Coronary artery (tissue), 2 donors: ENCODE data around the gene BEGAIN.

Experiments used
- DNase-seq: peaks from one replicate; pipeline ENCODE4 v3.0.0-alpha.2; 2017; ENCODE audit warnings: low spot score
- H3K27ac ChIP-seq, 2 donors: fragments of 200-600 bp; sonication (generic); one replicate each; pipeline ENCODE4 v1.5.1; 2016 to 2019
- H3K4me3 ChIP-seq: fragments of 200-600 bp; sonication (generic); 2 replicates; pipeline ENCODE4 v1.5.1; 2016; ENCODE audit warnings: mild to moderate bottlenecking, moderate library complexity
- CTCF ChIP-seq: fragments of 200-600 bp; sonication (generic); IDR thresholded peaks from one replicate; pipeline ENCODE4 v1.5.1; 2019; ENCODE audit warnings: antibody characterized with exemption

The BEGAIN gene

DNA sequence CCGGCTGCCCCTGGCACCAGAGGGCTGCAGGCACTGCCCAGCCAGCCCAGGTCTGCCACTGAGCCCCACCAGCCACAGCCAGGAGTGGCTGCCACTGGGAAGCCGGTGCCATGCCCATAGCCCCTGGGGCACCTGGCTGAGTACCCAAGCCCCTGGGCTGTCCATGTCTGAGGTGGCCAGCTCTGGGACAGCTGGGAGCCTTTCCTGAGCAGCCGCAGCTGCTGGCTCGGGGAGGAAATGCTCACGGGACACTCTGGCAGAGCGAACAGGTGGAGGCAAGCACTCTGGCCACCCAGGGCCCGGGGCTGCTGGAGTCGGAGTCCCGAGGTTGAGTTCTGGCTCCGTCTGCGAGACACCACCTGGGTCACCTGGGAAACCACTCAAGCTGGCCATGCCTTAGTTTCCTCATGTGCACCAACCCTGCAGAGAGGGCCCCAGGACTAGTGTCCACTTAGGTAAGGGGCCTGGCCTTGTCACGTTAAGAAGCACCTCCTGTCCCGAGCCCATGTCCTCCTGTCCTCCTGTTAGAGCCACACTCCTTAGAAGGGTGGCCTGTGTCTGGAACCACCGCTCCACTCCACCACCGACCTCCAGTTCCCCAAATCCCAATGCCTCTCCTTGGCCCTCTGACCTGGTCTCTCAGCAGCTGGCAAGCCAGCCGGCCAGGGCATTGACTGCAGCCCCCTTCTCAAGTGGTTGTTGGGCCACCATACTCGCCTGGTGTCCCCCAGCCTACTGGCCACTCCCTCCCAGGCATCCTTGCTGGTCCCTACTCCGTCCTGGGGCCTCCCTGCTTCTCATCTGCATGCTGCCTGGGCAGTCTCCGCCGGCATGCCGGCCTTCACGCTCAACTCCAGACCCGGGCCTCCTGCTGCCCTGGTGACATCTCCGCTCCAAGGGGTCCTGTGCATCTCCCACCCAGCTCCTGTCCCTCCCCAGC, 45.3 kb downstream of the BEGAIN start:
- no peak overlapping the region for H3K4me3 ChIP-seq
- no peak for DNase-seq
- no peak for TF ChIP-seq CTCF
- H3K27ac ChIP-seq = no peak overlapping the region

GRCh38 chr14:100540926-100541620, 46.1 kb downstream of the BEGAIN start:
- Histone ChIP-seq H3K4me3 (no peak overlapping the region), H3K27ac (no peak overlapping the region)
- no peak for TF ChIP-seq CTCF
- no peak for DNase-seq

DNA sequence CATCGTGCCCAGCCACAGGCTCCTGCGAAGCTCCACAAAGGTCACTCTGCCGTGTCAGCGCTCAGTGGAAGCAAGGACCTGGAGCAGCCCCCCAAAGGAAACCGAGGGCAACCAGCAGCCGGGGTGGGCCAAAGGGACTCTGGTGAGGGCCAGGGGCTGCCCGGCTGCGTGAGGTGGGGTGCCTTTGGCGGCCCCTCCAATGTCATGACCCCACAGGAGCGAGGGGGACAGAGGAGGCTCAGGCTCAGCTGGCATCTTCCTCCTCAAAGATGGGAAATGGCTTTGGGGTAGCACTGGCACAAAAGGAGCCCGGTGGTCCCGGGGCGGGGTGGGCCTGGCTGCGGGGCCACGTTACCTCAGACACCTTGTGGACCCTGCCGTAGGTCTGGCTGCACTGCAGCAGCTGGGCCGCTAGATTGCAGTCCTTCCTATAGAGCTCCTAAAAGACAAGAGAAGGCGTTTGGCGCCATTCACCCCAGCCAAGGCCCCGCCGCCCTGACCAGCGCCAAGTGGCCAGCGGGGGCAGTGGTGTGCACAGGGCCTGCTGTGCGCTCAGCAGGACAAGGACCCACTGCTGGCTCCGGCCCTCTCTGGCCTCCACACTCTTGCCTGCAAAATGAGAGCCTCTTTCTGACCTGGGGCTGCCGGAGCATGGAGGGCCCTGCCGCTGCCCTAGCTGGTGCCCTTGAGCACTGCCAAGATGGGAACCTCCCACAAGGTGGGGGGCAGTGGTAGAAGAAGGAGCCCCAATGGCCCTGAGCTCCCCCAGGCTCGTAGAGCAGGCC, 46.9 kb downstream of the BEGAIN start:
- no peak for DNase-seq
- no peak for TF ChIP-seq CTCF
- H3K27ac ChIP-seq = no peak overlapping the region
- H3K4me3 ChIP-seq = no peak overlapping the region

DNA sequence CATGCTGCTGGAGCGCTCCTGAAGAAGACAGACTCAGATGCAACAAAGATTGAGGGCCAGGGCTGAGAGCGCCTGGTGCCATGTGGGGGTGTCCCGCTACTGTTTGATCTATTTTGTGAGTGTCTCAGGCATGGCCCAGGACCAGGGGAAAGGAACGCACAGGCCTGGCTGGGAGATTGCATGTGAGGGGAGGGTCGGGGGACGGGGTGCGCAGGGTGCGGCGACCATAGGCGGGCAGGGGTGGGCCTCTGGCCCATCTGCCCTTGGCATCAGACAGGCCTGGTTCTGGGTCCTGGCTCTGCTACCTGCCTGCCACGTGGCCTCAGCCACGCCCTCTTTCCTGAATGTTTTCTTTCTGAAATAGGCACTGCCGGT, 47.5 kb downstream of the BEGAIN start:
- no peak for TF ChIP-seq CTCF
- DNase-seq = no peak
- no peak overlapping the region for H3K27ac ChIP-seq
- H3K4me3 ChIP-seq = no peak overlapping the region

GRCh38 chr14:100539003-100539660, 48.1 kb downstream of the BEGAIN start:
- no peak overlapping the region for H3K27ac ChIP-seq
- no peak overlapping the region for H3K4me3 ChIP-seq
- no peak for TF ChIP-seq CTCF
- peak; percentile 62 for DNase-seq

DNA sequence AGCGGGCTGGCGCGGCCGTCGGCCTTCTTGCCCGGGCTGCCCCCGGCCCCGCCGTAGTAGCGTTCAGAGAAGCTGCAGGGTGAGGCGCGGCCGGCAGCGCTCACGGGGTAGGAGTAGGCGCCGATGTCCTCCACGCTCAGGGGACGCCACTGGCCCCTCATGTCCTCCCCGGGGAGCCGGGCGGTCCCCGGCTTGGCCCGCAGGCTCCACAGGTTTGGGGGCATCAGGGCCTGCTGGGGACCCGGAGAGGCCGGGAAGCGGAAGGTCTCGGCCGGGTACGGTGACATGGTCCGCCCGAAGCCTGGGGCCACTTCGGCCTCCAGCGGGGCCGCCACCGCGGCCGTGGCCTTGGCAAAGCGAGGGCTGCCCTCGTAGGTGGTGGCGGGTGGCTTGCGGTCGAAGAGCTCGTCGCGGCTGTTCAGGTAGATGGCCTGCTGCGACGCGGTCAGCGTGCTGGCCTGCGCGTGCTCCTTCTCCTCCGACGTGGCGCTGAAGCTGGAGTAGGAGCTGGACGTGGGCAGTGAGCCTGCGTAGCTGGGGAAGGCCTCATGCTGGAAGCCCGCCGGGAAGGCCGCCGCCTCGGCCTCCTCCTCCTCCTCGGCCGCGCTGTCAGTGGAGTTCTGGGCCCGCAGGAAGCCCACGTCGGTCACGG, 48.7 kb downstream of the BEGAIN start:
- DNase-seq = peak; percentile 47
- TF ChIP-seq CTCF = no peak
- H3K27ac ChIP-seq = no peak overlapping the region
- H3K4me3 ChIP-seq = no peak overlapping the region
